Erythroblast (primary cell): ENCODE results near the gene HS2ST1.

Source experiments
- GATA1 ChIP-seq: IDR thresholded peaks from 2 replicates; pipeline ENCODE4 v1.6.1; 2011; ENCODE audit warnings: low read depth, mild to moderate bottlenecking, control low read depth, low read length, moderate library complexity
- POLR2A ChIP-seq: IDR thresholded peaks from 2 replicates; pipeline ENCODE4 v1.6.1; 2011; ENCODE audit warnings: mild to moderate bottlenecking, low read length

- TF ChIP-seq POLR2A (no peak), GATA1 (no peak)
Observed at GRCh38 chr1:87149241-87150041, 235.0 kb downstream of the HS2ST1 start.
